Ishikawa (cell line): ENCODE data around the gene KRTAP10-7.

Experiments used
- CEBPB ChIP-seq: IDR thresholded peaks from 2 replicates; pipeline ENCODE4 v1.6.1; 2012
- CREB1 ChIP-seq: IDR thresholded peaks from 2 replicates; pipeline ENCODE4 v1.6.1; 2012; ENCODE audit warnings: low read depth
- EGR1 ChIP-seq: IDR thresholded peaks from 2 replicates; pipeline ENCODE4 v1.6.1; 2012
- EP300 ChIP-seq: IDR thresholded peaks from 2 replicates; pipeline ENCODE4 v1.6.1; 2012; ENCODE audit warnings: borderline replicate concordance
- FOXM1 ChIP-seq: IDR thresholded peaks from 2 replicates; pipeline ENCODE4 v1.6.1; 2012; ENCODE audit warnings: low read depth, borderline replicate concordance
- MAX ChIP-seq: IDR thresholded peaks from 2 replicates; pipeline ENCODE4 v1.6.1; 2012
- NFIC ChIP-seq: IDR thresholded peaks from 2 replicates; pipeline ENCODE4 v1.6.1; 2012
- RAD21 ChIP-seq: IDR thresholded peaks from 2 replicates; pipeline ENCODE4 v1.6.1; 2012; ENCODE audit warnings: low read depth
- REST ChIP-seq: IDR thresholded peaks from 2 replicates; pipeline ENCODE4 v1.6.1; 2012; ENCODE audit warnings: low read depth, mild to moderate bottlenecking
- TAF1 ChIP-seq: IDR thresholded peaks from 2 replicates; pipeline ENCODE4 v1.6.1; 2012; ENCODE audit warnings: low read depth, mild to moderate bottlenecking
- TCF12 ChIP-seq: IDR thresholded peaks from 2 replicates; pipeline ENCODE4 v1.6.1; 2012; ENCODE audit warnings: low read depth
- TEAD4 ChIP-seq: IDR thresholded peaks from 2 replicates; pipeline ENCODE4 v1.6.1; 2012
- USF1 ChIP-seq: IDR thresholded peaks from 2 replicates; pipeline ENCODE4 v1.6.1; 2012
- YY1 ChIP-seq: IDR thresholded peaks from 2 replicates; pipeline ENCODE4 v1.6.1; 2012; ENCODE audit warnings: low read depth
- ZBTB7A ChIP-seq: IDR thresholded peaks from 2 replicates; pipeline ENCODE4 v1.6.1; 2012; ENCODE audit warnings: low read depth

The KRTAP10-7 gene

GRCh38 chr21:44611551-44611950, 11.2 kb downstream of the KRTAP10-7 start:
- TF ChIP-seq EP300 (no peak), FOXM1 (no peak), RAD21 (no peak), CREB1 (no peak), TAF1 (no peak), REST (no peak), CEBPB (no peak), MAX (no peak), EGR1 (no peak), TEAD4 (no peak), YY1 (no peak), ZBTB7A (no peak), TCF12 (no peak), NFIC (no peak), USF1 (no peak)

- TF ChIP-seq EP300 (no peak), REST (no peak), TCF12 (no peak), YY1 (no peak)
These were observed 11.7 kb downstream of the KRTAP10-7 start, which contains the start of gene KRTAP10-8 for GRCh38 chr21:44612029-44612486. KRTAP10-8 (plus strand) TSS chr21:44612079; CDS start chr21:44612101, 22 bp downstream.

- TF ChIP-seq CREB1, result no peak
These were observed 12.4 kb downstream of the KRTAP10-7 start for GRCh38 chr21:44612669-44613229.

- TF ChIP-seq TEAD4 (no peak), REST (no peak), EGR1 (no peak), TCF12 (no peak), CEBPB (no peak), CREB1 (no peak), USF1 (no peak), NFIC (no peak), FOXM1 (no peak), RAD21 (no peak), ZBTB7A (no peak), YY1 (no peak), EP300 (no peak), TAF1 (no peak), MAX (no peak)
These were observed 13.2 kb downstream of the KRTAP10-7 start for GRCh38 chr21:44613386-44614155.

GRCh38 chr21:44614161-44614631, 13.8 kb downstream of the KRTAP10-7 start:
- TF ChIP-seq TAF1 (no peak), CEBPB (no peak), YY1 (no peak), TCF12 (no peak), RAD21 (no peak), USF1 (no peak), EP300 (no peak), ZBTB7A (no peak), NFIC (no peak), TEAD4 (no peak), EGR1 (no peak), CREB1 (no peak)
